ENCODE data around the gene STXBP6. TPM values are rescaled to one million over a fixed set of nuclear protein-coding genes. Genes with fewer than 3 reads are reported as not detected.

STXBP6 gene
- total RNA-seq, 1 donor from 2014 or later, result not detected

- intact Hi-C loops (cut with micrococcal nuclease), result no loop called here
- no peak overlapping the region for H3K27ac Mint-ChIP-seq
These were observed 32.4 kb downstream of the STXBP6 start for GRCh38 chr14:25017562-25017961.

GRCh38 chr14:25015761-25016160, 34.2 kb downstream of the STXBP6 start:
- intact Hi-C loops (cut with micrococcal nuclease), result no loop called here
- no peaks in the 10 kb centered on the region for H3K9me3 Mint-ChIP-seq
- H3K27me3 Mint-ChIP-seq, result no peaks in the 10 kb centered on the region
- H3K4me1 Mint-ChIP-seq, result no peaks in the 10 kb centered on the region
- no peak overlapping the region for H3K4me3 Mint-ChIP-seq
- no peak for DNase-seq
- H3K36me3 Mint-ChIP-seq (ENCODE audit: low read depth), result no peaks in the 10 kb centered on the region
- no peak overlapping the region for H3K27ac Mint-ChIP-seq

More at GRCh38 chr14:25017562-25017961, 32.4 kb downstream of the STXBP6 start:
- H3K4me3 Mint-ChIP-seq, result no peak overlapping the region
- DNase-seq, result no peak
- no peaks in the 10 kb centered on the region for H3K36me3 Mint-ChIP-seq (ENCODE audit: low read depth)
- no peaks in the 10 kb centered on the region for H3K4me1 Mint-ChIP-seq
- no peaks in the 10 kb centered on the region for H3K27me3 Mint-ChIP-seq
- no peaks in the 10 kb centered on the region for H3K9me3 Mint-ChIP-seq

GRCh38 chr14:25014440-25014839, 35.5 kb downstream of the STXBP6 start:
- no peak overlapping the region for H3K27ac Mint-ChIP-seq

GRCh38 chr14:25011095-25011494, 38.9 kb downstream of the STXBP6 start:
- no peak overlapping the region for H3K27ac Mint-ChIP-seq
- no peaks in the 10 kb centered on the region for H3K36me3 Mint-ChIP-seq (ENCODE audit: low read depth)
- DNase-seq, result no peak
- intact Hi-C loops (cut with micrococcal nuclease), result no loop called here
- H3K4me1 Mint-ChIP-seq, result no peaks in the 10 kb centered on the region
- H3K9me3 Mint-ChIP-seq, result no peaks in the 10 kb centered on the region
- H3K27me3 Mint-ChIP-seq, result peaks cover 3% of the 10 kb centered on the region
- no peak overlapping the region for H3K4me3 Mint-ChIP-seq

More at GRCh38 chr14:25014440-25014839, 35.5 kb downstream of the STXBP6 start:
- Mint-ChIP-seq H3K4me3 (no peak overlapping the region), H3K4me1 (no peaks in the 10 kb centered on the region), H3K27me3 (peaks cover under 1% of the 10 kb centered on the region), H3K9me3 (no peaks in the 10 kb centered on the region), H3K36me3 (ENCODE audit: low read depth) (no peaks in the 10 kb centered on the region)
- DNase-seq, result no peak
- intact Hi-C loops (cut with micrococcal nuclease), result no loop called here

GRCh38 chr14:25010471-25010870, 39.5 kb downstream of the STXBP6 start:
- DNase-seq, result no peak
- intact Hi-C loops (cut with micrococcal nuclease), result no loop called here
- H3K9me3 Mint-ChIP-seq, result no peaks in the 10 kb centered on the region
- no peaks in the 10 kb centered on the region for H3K36me3 Mint-ChIP-seq (ENCODE audit: low read depth)
- peaks cover 3% of the 10 kb centered on the region for H3K27me3 Mint-ChIP-seq
- no peak overlapping the region for H3K4me3 Mint-ChIP-seq
- H3K4me1 Mint-ChIP-seq, result no peaks in the 10 kb centered on the region
- no peak overlapping the region for H3K27ac Mint-ChIP-seq

GRCh38 chr14:25009891-25010290, 40.1 kb downstream of the STXBP6 start:
- no peaks in the 10 kb centered on the region for H3K36me3 Mint-ChIP-seq (ENCODE audit: low read depth)
- no peaks in the 10 kb centered on the region for H3K4me1 Mint-ChIP-seq
- intact Hi-C loops (cut with micrococcal nuclease), result no loop called here
- no peaks in the 10 kb centered on the region for H3K9me3 Mint-ChIP-seq
- peaks cover 3% of the 10 kb centered on the region for H3K27me3 Mint-ChIP-seq
- H3K4me3 Mint-ChIP-seq, result no peak overlapping the region
- no peak for DNase-seq
- no peak overlapping the region for H3K27ac Mint-ChIP-seq

GRCh38 chr14:25007832-25008231, 42.1 kb downstream of the STXBP6 start:
- Mint-ChIP-seq H3K36me3 (ENCODE audit: low read depth) (no peaks in the 10 kb centered on the region), H3K27ac (no peak overlapping the region), H3K9me3 (no peaks in the 10 kb centered on the region), H3K4me1 (no peaks in the 10 kb centered on the region), H3K4me3 (no peak overlapping the region), H3K27me3 (peaks cover 3% of the 10 kb centered on the region)
- no peak for DNase-seq
- intact Hi-C loops (cut with micrococcal nuclease), result no loop called here

GRCh38 chr14:25006961-25007795, 42.8 kb downstream of the STXBP6 start:
- DNase-seq, result no peak
- Mint-ChIP-seq H3K36me3 (ENCODE audit: low read depth) (no peaks in the 10 kb centered on the region), H3K4me3 (no peak overlapping the region), H3K27ac (no peak overlapping the region), H3K27me3 (peaks cover 3% of the 10 kb centered on the region), H3K4me1 (no peaks in the 10 kb centered on the region), H3K9me3 (no peaks in the 10 kb centered on the region)
- intact Hi-C loops (cut with micrococcal nuclease), result no loop called here

- Mint-ChIP-seq H3K36me3 (ENCODE audit: low read depth) (no peaks in the 10 kb centered on the region), H3K4me1 (no peaks in the 10 kb centered on the region), H3K9me3 (no peaks in the 10 kb centered on the region), H3K27ac (no peak overlapping the region), H3K27me3 (peaks cover 3% of the 10 kb centered on the region), H3K4me3 (no peak overlapping the region)
- intact Hi-C loops (cut with micrococcal nuclease), result no loop called here
- DNase-seq, result no peak
These were observed 43.9 kb downstream of the STXBP6 start for GRCh38 chr14:25006031-25006430.

- peaks cover 1% of the 10 kb centered on the region for H3K27me3 Mint-ChIP-seq
- intact Hi-C loops (cut with micrococcal nuclease), result no loop called here
- DNase-seq, result no peak
- no peak overlapping the region for H3K27ac Mint-ChIP-seq
- no peak overlapping the region for H3K4me3 Mint-ChIP-seq
- no peaks in the 10 kb centered on the region for H3K9me3 Mint-ChIP-seq
- no peaks in the 10 kb centered on the region for H3K4me1 Mint-ChIP-seq
- no peaks in the 10 kb centered on the region for H3K36me3 Mint-ChIP-seq (ENCODE audit: low read depth)
These were observed 45.5 kb downstream of the STXBP6 start for GRCh38 chr14:25004389-25004809.

GRCh38 chr14:25003537-25003936, 46.4 kb downstream of the STXBP6 start:
- no peak overlapping the region for H3K4me3 Mint-ChIP-seq
- H3K27me3 Mint-ChIP-seq, result no peaks in the 10 kb centered on the region
- H3K27ac Mint-ChIP-seq, result no peak overlapping the region
- intact Hi-C loops (cut with micrococcal nuclease), result no loop called here
- H3K9me3 Mint-ChIP-seq, result no peaks in the 10 kb centered on the region
- no peak for DNase-seq
- no peaks in the 10 kb centered on the region for H3K36me3 Mint-ChIP-seq (ENCODE audit: low read depth)
- H3K4me1 Mint-ChIP-seq, result no peaks in the 10 kb centered on the region

- Mint-ChIP-seq H3K36me3 (ENCODE audit: low read depth) (no peaks in the 10 kb centered on the region), H3K4me1 (no peaks in the 10 kb centered on the region), H3K27ac (no peak overlapping the region), H3K27me3 (no peaks in the 10 kb centered on the region), H3K4me3 (no peak overlapping the region), H3K9me3 (no peaks in the 10 kb centered on the region)
- DNase-seq, result no peak
- intact Hi-C loops (cut with micrococcal nuclease), result no loop called here
These were observed 48.3 kb downstream of the STXBP6 start for GRCh38 chr14:25001601-25002000.

GRCh38 chr14:25001156-25001555, 48.8 kb downstream of the STXBP6 start:
- Mint-ChIP-seq H3K36me3 (ENCODE audit: low read depth) (no peaks in the 10 kb centered on the region), H3K27ac (no peak overlapping the region), H3K9me3 (no peaks in the 10 kb centered on the region), H3K4me3 (no peak overlapping the region), H3K27me3 (no peaks in the 10 kb centered on the region), H3K4me1 (no peaks in the 10 kb centered on the region)
- DNase-seq, result no peak
- intact Hi-C loops (cut with micrococcal nuclease), result no loop called here

GRCh38 chr14:24999157-24999556, 50.8 kb downstream of the STXBP6 start:
- H3K9me3 Mint-ChIP-seq, result no peaks in the 10 kb centered on the region
- H3K4me1 Mint-ChIP-seq, result no peaks in the 10 kb centered on the region
- intact Hi-C loops (cut with micrococcal nuclease), result no loop called here
- no peaks in the 10 kb centered on the region for H3K36me3 Mint-ChIP-seq (ENCODE audit: low read depth)
- no peak overlapping the region for H3K27ac Mint-ChIP-seq
- no peak for DNase-seq
- H3K4me3 Mint-ChIP-seq, result no peak overlapping the region
- no peaks in the 10 kb centered on the region for H3K27me3 Mint-ChIP-seq

Data from activated CD4-positive, alpha-beta T cell treated with anti-CD3 and anti-CD28 coated beads, Interleukin-2, amount 10 ng/mL, durations not matched to agents 24 days and 14 days (primary cell).